Liver (tissue), 9 donors: ENCODE data around the gene KCNS3. TPM values are rescaled to one million over a fixed set of nuclear protein-coding genes. Genes with fewer than 3 reads are reported as not detected.

ENCODE experiments used
- DNase-seq: peaks from one replicate; pipeline ENCODE4 v3.0.0-alpha.2; 2017; ENCODE audit warnings: low spot score
- H3K27ac ChIP-seq, 2 donors: one replicate each; pipeline ENCODE4 v1.7.0; 2013; ENCODE audit warnings: inconsistent platforms in 2 of 2, low read length in 2 of 2, control low read depth in 1 of 2, low read depth in 1 of 2, mild to moderate bottlenecking in 1 of 2
- H3K27me3 ChIP-seq, 4 donors: one replicate each; pipeline versions ENCODE4 v1.6.1 to v1.7.0; 2013; ENCODE audit warnings: low read length in 3 of 4, inconsistent platforms in 1 of 4, mild to moderate bottlenecking in 1 of 4, moderate library complexity in 1 of 4; ENCODE audit not compliant: control insufficient read depth in 4 of 4, insufficient read depth in 4 of 4
- H3K36me3 ChIP-seq, 4 donors: one replicate each; pipeline versions ENCODE4 v1.6.1 to v1.7.0; 2013; ENCODE audit warnings: low read length in 3 of 4, mild to moderate bottlenecking in 3 of 4, low read depth in 1 of 4, moderate library complexity in 1 of 4; ENCODE audit not compliant: control insufficient read depth in 4 of 4, insufficient read depth in 3 of 4
- H3K4me1 ChIP-seq, 4 donors: one replicate each; pipeline versions ENCODE4 v1.6.1 to v1.7.0; 2013; ENCODE audit warnings: low read length in 3 of 4, mild to moderate bottlenecking in 3 of 4, moderate library complexity in 1 of 4; ENCODE audit not compliant: control insufficient read depth in 4 of 4, insufficient read depth in 4 of 4
- H3K4me3 ChIP-seq, 3 donors: one replicate each; pipeline versions ENCODE4 v1.6.1 to v1.7.0; 2013; ENCODE audit warnings: low read length in 3 of 3, control low read depth in 1 of 3, low read depth in 1 of 3, mild to moderate bottlenecking in 1 of 3
- H3K9ac ChIP-seq, 2 donors: one replicate each; pipeline ENCODE4 v1.7.0; 2013; ENCODE audit warnings: low read length in 2 of 2, mild to moderate bottlenecking in 2 of 2, moderate library complexity in 2 of 2, control low read depth in 1 of 2, low read depth in 1 of 2
- H3K9me3 ChIP-seq, 4 donors: one replicate each; pipeline versions ENCODE4 v1.6.1 to v1.7.0; 2013; ENCODE audit warnings: low read length in 3 of 4; ENCODE audit not compliant: control insufficient read depth in 4 of 4
- FOXA1 ChIP-seq: IDR thresholded peaks from 2 replicates; pipeline ENCODE4 v1.6.1; 2016; ENCODE audit warnings: antibody characterized with exemption
- FOXA2 ChIP-seq: IDR thresholded peaks from 2 replicates; pipeline ENCODE4 v1.6.1; 2016; ENCODE audit warnings: antibody characterized with exemption
- GABPA ChIP-seq, 2 donors: IDR thresholded peaks in 1 of 2; conservative IDR thresholded peaks in 1 of 2; 2 replicates each; pipeline ENCODE4 v1.6.1; 2016; ENCODE audit warnings: antibody characterized with exemption in 2 of 2, mild to moderate bottlenecking in 1 of 2, moderate library complexity in 1 of 2
- HNF4A ChIP-seq, 2 donors: conservative IDR thresholded peaks; 2 replicates each; pipeline ENCODE4 v1.6.1; 2016; ENCODE audit warnings: antibody characterized with exemption in 2 of 2, mild to moderate bottlenecking in 2 of 2
- HNF4G ChIP-seq: IDR thresholded peaks from 2 replicates; pipeline ENCODE4 v1.6.1; 2016; ENCODE audit warnings: antibody characterized with exemption
- JUND ChIP-seq, 2 donors: IDR thresholded peaks; 2 replicates each; pipeline ENCODE4 v1.6.1; 2016; ENCODE audit warnings: antibody characterized with exemption in 2 of 2
- MAX ChIP-seq: IDR thresholded peaks from 2 replicates; pipeline ENCODE4 v1.6.1; 2016; ENCODE audit warnings: antibody characterized with exemption
- NR2F2 ChIP-seq: IDR thresholded peaks from 2 replicates; pipeline ENCODE4 v1.6.1; 2016; ENCODE audit warnings: antibody characterized with exemption
- RAD21 ChIP-seq, 2 donors: IDR thresholded peaks; 2 replicates each; pipeline ENCODE4 v1.6.1; 2016; ENCODE audit warnings: antibody characterized with exemption in 2 of 2, mild to moderate bottlenecking in 2 of 2
- REST ChIP-seq: IDR thresholded peaks from 2 replicates; pipeline ENCODE4 v1.6.1; 2016; ENCODE audit warnings: antibody characterized with exemption, mild to moderate bottlenecking
- RXRA ChIP-seq, 2 donors: IDR thresholded peaks; 2 replicates each; pipeline ENCODE4 v1.6.1; 2017 to 2018; ENCODE audit warnings: antibody characterized with exemption in 2 of 2, mild to moderate bottlenecking in 1 of 2
- SP1 ChIP-seq: IDR thresholded peaks from 2 replicates; pipeline ENCODE4 v1.6.1; 2018; ENCODE audit warnings: antibody characterized with exemption, mild to moderate bottlenecking
- TAF1 ChIP-seq: conservative IDR thresholded peaks from 2 replicates; pipeline ENCODE4 v1.6.1; 2016; ENCODE audit warnings: antibody characterized with exemption, mild to moderate bottlenecking
- YY1 ChIP-seq: IDR thresholded peaks from 2 replicates; pipeline ENCODE4 v1.6.1; 2016; ENCODE audit warnings: antibody characterized with exemption, mild to moderate bottlenecking
- ZBTB33 ChIP-seq: IDR thresholded peaks from 2 replicates; pipeline ENCODE4 v1.6.1; 2016; ENCODE audit warnings: antibody characterized with exemption
- WGBS: extraction: QIAGEN DNeasy Blood & Tissue Kit; methylation state at CpG from one replicate; pipeline ENCODE4 v1.1.7; 2013; 5-methylcytosine and 5-hydroxymethylcytosine counted together
- polyA plus RNA-seq, 2 donors: library from polyadenylated mRNA; stranded (reverse) in 1 of 2; unstranded in 1 of 2; fragments of 200-250 nt in 1 of 2; fragments of >200 nt in 1 of 2; fragmentation: Nextera tagmentation in 1 of 2; extraction: Ambion mirVana in 1 of 2; gene quantifications; one replicate each; pipeline versions ENCODE4 v1.2.1 to v1.2.3, GENCODE V29; 2013 to 2015
- total RNA-seq, 2 donors: library from RNA; depleted of rRNA; stranded (reverse); fragments of >200 nt; gene quantifications; one replicate each; pipeline ENCODE4 v1.2.3, GENCODE V29; 2014
- TF ChIP-seq, protein P1 (sequence below): IDR thresholded peaks from 2 replicates; pipeline ENCODE4 v1.6.1; 2016; ENCODE audit warnings: antibody characterized with exemption
- TF ChIP-seq, protein P2 (sequence below): fragments of 150-350 bp; IDR thresholded peaks from 2 replicates; pipeline ENCODE4 v1.5.1; 2017; ENCODE audit warnings: improper control_type of control experiment, low read depth, low read length; ENCODE audit not compliant: missing input control
- donor health status: healthy.
- donor health status: healthy.
- donor health status: healthy.
- donor health status: healthy.
- donor health status: healthy.

The KCNS3 gene
- total and polyA plus RNA-seq, 4 donors: 0.56 to 2.8 (median 1.7) TPM

- Histone ChIP-seq H3K27me3 (no peaks in the 10 kb centered on the region), H3K4me1 (no peaks in the 10 kb centered on the region), H3K27ac (no peak overlapping the region), H3K36me3 (no peaks in the 10 kb centered on the region), H3K9ac (no peak overlapping the region), H3K9me3 (no peaks in the 10 kb centered on the region), H3K4me3 (no peak overlapping the region)
- 62% methylated on average over 2 of the region's 2 CpGs for WGBS
- no peak for DNase-seq
- no peak for TF ChIP-seq REST
These were observed 16.1 kb downstream of the KCNS3 start for GRCh38 chr2:17894556-17894955.

GRCh38 chr2:17899871-17900270, 21.4 kb downstream of the KCNS3 start:
- no peak overlapping the region for H3K4me3 ChIP-seq
- H3K9me3 ChIP-seq: no peaks in the 10 kb centered on the region
- H3K4me1 ChIP-seq: no peaks in the 10 kb centered on the region
- TF ChIP-seq HNF4G (no peak), HNF4A (conservative IDR thresholded peaks at IDR 0.05) (no peak), NR2F2 (no peak), REST (no peak), RAD21 (IDR thresholded peaks at IDR 0.05) (no peak), MAX (no peak), TAF1 (no peak), JUND (IDR thresholded peaks at IDR 0.05) (no peak), SP1 (no peak), FOXA1 (no peak), ZBTB33 (no peak), GABPA (IDR thresholded peaks at IDR 0.05 in 1 of 2, conservative IDR thresholded peaks at IDR 0.05 in 1 of 2) (no peak), YY1 (no peak), RXRA (IDR thresholded peaks at IDR 0.05) (no peak), FOXA2 (no peak)
- TF ChIP-seq, protein P1, sequence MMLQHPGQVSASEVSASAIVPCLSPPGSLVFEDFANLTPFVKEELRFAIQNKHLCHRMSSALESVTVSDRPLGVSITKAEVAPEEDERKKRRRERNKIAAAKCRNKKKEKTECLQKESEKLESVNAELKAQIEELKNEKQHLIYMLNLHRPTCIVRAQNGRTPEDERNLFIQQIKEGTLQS: no peak
- TF ChIP-seq, protein P2, sequence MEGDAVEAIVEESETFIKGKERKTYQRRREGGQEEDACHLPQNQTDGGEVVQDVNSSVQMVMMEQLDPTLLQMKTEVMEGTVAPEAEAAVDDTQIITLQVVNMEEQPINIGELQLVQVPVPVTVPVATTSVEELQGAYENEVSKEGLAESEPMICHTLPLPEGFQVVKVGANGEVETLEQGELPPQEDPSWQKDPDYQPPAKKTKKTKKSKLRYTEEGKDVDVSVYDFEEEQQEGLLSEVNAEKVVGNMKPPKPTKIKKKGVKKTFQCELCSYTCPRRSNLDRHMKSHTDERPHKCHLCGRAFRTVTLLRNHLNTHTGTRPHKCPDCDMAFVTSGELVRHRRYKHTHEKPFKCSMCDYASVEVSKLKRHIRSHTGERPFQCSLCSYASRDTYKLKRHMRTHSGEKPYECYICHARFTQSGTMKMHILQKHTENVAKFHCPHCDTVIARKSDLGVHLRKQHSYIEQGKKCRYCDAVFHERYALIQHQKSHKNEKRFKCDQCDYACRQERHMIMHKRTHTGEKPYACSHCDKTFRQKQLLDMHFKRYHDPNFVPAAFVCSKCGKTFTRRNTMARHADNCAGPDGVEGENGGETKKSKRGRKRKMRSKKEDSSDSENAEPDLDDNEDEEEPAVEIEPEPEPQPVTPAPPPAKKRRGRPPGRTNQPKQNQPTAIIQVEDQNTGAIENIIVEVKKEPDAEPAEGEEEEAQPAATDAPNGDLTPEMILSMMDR: no peak
- no peak overlapping the region for H3K27ac ChIP-seq
- H3K27me3 ChIP-seq: no peaks in the 10 kb centered on the region
- H3K9ac ChIP-seq: no peak overlapping the region
- H3K36me3 ChIP-seq: no peaks in the 10 kb centered on the region
- 84% methylated on average over 4 of the region's 4 CpGs for WGBS
- DNase-seq: no peak
